NT2/D1 (cell line): ENCODE data around the gene NEU4.
"Not testable (repeated sequence)": the region's sequence is repeated elsewhere in the genome, so short reads cannot be mapped to it uniquely, and the experiment has no call there.

Experiments
- DNase-seq: peaks from one replicate; pipeline ENCODE4 v3.0.0-alpha.2; 2011; ENCODE audit warnings: low read depth, low spot score
- H3K27me3 ChIP-seq: 2 replicates; pipeline ENCODE4 v1.6.0; 2011; ENCODE audit warnings: mild to moderate bottlenecking; ENCODE audit not compliant: insufficient read length, insufficient read depth
- H3K36me3 ChIP-seq: 2 replicates; pipeline ENCODE4 v1.6.1; 2011; ENCODE audit warnings: mild to moderate bottlenecking, low read length, mixed read lengths; ENCODE audit not compliant: insufficient read depth, insufficient read length
- H3K4me1 ChIP-seq: 2 replicates; pipeline ENCODE4 v1.5.1; 2011; ENCODE audit not compliant: insufficient read depth, insufficient read length
- H3K4me3 ChIP-seq: 2 replicates; pipeline ENCODE4 v1.5.1; 2011; ENCODE audit warnings: low read depth; ENCODE audit not compliant: insufficient read length
- H3K9ac ChIP-seq: 2 replicates; pipeline ENCODE4 v1.6.0; 2011; ENCODE audit warnings: low read depth; ENCODE audit not compliant: insufficient read length
- H3K9me3 ChIP-seq: 2 replicates; pipeline ENCODE4 v1.5.1; 2011; ENCODE audit warnings: mild to moderate bottlenecking, low read length; ENCODE audit not compliant: insufficient read depth
- SUZ12 ChIP-seq: IDR thresholded peaks from 2 replicates; pipeline ENCODE4 v1.6.1; 2011; ENCODE audit not compliant: insufficient read length, insufficient read depth; ENCODE audit errors: extremely low read depth
- YY1 ChIP-seq: IDR thresholded peaks from 2 replicates; pipeline ENCODE4 v1.6.1; 2011; ENCODE audit not compliant: insufficient read length, insufficient read depth
- ZNF274 ChIP-seq: IDR thresholded peaks from 2 replicates; pipeline ENCODE4 v1.6.1; 2011; ENCODE audit warnings: mild to moderate bottlenecking, low read depth, low read length

Gene NEU4

DNA sequence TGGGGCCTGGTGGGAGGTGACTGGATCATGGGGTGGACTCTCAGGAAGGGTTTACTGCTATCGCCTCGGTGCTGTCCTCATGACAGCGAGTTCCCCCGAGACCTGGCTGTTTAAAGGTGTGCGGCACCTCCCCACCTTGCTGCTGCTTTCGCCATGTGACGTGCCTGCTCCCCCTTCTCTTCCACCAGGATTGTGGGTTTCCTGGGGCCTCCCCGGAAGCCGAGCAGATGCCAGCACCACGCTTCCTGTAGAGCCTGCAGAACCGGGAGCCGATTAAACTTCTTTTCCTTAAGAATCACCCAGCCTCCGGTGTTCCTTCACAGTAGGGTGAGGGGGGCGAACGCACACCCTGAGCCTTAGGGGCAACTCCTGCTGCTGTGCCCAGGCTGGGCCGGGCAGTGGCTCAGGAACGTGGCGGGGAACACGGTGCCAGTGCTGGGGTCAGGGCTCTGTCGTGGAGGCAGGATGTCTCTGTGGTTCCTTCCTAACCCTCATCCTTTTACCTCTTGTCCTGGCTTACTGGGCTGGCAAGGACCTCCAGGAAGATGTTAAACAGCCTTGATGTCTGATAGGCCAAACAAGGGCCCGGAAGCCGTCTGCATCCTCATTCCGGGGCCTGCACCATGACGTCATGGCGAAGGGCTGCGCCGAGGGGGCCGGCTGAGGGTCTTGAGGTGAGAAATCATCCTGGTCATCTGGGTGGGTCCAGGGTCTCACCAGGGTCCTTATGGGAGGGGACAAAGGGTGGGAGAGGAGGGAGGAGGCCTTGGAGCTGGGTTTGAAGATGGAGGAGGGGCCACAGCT lies 12.7 kb downstream of the NEU4 start:
- H3K9ac ChIP-seq = peak overlapping the region; percentile 8
- TF ChIP-seq SUZ12 (no peak), ZNF274 (no peak), YY1 (no peak)
- H3K4me1 ChIP-seq = peaks cover 34% of the 10 kb centered on the region
- H3K36me3 ChIP-seq = no peaks in the 10 kb centered on the region
- peaks cover 2% of the 10 kb centered on the region; the same call in 1 of the 2 replicates for H3K9me3 ChIP-seq
- DNase-seq = no peak
- H3K4me3 ChIP-seq = no peak overlapping the region
- no peaks in the 10 kb centered on the region for H3K27me3 ChIP-seq

DNA sequence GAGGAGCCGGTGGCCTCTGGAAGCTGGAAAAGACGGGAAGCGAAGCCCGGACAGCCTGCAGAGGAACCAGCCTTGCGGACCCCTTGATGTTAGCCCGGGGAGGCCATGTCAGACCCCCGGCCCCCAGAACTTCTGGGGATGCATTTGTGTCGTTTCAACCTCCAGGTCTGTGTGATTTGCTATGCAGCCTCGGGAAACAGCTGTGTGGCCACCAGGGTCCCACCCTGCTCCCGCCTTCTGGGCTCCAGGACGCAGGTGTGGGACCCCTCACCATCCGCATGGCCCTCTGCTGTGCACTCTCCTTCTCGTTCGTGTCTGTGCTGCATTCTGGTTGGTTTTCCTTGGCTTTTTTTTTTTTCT lies 13.3 kb downstream of the NEU4 start:
- Histone ChIP-seq H3K36me3 (no peaks in the 10 kb centered on the region), H3K9ac (peak overlapping the region; percentile 6), H3K4me3 (no peak overlapping the region), H3K9me3 (peaks cover 7% of the 10 kb centered on the region), H3K4me1 (peaks cover 29% of the 10 kb centered on the region), H3K27me3 (no peaks in the 10 kb centered on the region)
- TF ChIP-seq SUZ12 = no peak
- no peak for TF ChIP-seq YY1
- no peak for TF ChIP-seq ZNF274
- DNase-seq = no peak

DNA sequence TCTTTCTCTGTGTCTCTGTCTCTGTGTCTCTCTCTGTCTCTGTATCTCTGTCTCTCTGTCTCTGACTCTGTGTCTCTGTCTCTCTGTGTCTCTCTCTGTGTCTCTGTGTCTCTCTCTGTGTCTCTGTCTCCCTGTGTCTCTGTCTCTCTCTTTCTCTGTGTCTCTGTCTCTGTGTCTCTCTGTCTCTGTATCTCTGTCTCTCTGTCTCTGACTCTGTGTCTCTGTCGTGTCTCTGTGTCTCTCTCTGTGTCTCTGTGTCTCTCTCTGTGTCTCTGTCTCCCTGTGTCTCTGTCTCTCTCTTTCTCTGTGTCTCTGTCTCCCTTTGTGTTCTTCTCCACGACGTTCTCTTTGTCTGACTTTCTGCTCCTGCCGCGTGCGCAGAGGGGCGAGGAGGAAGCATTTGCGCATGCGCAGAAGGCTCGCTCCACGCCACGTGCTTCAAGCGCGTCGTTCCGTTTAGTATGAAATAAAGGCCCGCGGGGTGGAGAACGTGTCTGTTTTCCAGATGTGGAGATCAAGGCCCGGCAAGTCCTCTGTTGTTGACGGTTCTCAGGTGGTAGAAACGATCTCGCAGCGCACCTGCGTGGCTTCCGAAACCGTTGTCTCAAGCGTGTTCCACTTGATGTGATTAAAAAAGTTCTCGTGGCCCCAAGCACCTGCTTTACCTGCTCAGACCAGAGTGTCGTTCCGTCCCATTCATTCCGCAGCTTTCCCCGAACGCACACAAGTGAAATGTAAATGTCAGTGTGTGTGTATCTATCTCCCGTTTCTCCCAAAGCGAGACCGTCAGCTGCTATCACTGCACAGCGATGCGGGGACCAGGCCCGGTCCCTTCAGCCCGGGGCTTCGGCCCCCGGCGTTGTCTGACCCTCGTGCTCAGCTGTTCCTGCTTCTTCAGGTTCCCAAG lies 14.8 kb downstream of the NEU4 start:
- DNase-seq, H3K4me3 ChIP-seq, H3K27me3 ChIP-seq, H3K9ac ChIP-seq, H3K36me3 ChIP-seq: not testable (repeated sequence)
- H3K9me3 ChIP-seq = peaks cover 16% of the 10 kb centered on the region
- H3K4me1 ChIP-seq = peaks cover 25% of the 10 kb centered on the region

DNA sequence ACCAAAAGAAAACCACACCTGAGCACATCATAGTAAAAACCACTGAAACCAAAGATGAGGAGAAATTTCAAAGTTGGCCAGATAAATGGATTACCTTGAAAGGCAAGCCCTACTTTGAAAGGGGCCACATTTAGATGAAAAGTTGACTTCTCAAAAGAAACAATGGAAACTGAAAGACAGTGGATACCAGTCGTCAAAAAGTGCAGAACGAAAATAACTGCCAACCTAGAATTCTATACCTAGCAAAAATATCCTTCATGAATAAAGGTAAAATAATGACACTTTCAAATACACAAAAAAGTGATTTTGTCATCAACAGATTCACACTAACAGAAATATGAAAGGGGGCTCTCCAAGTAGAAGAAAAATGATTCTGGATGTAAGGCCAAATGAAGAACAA lies 18.4 kb downstream of the NEU4 start:
- TF ChIP-seq YY1 = no peak
- TF ChIP-seq SUZ12 = no peak
- no peak for TF ChIP-seq ZNF274
- H3K27me3 ChIP-seq = no peaks in the 10 kb centered on the region
- no peak overlapping the region for H3K4me3 ChIP-seq
- no peak for DNase-seq
- no peak overlapping the region for H3K9ac ChIP-seq
- peaks cover 3% of the 10 kb centered on the region for H3K4me1 ChIP-seq
- no peaks in the 10 kb centered on the region for H3K36me3 ChIP-seq
- peaks cover 16% of the 10 kb centered on the region for H3K9me3 ChIP-seq

DNA sequence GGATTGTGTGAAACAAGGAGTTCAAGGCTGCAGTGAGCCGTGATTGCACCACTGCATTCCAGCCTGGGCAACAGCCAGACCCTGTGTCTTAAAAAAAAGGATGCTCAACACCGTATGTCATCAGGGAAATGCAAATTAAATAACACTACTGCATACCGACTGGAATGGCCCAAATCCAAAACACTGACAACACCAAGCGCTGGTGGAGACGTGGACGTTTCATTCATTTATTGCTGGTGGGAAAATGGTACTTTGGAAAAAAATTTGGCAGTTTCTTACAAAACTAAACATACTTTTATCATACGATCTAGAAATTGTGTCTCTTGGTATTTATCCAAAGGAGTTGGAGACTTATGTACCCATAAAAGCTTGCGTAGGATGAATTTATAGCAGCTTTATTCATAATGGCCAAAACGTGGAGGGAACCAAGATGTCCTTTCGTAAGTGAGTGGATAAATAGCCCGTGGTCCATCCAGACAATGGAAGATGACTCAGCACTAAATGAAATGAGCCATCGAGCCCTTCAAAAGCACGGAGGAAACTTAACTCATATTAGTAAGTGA lies 24.2 kb downstream of the NEU4 start:
- no peaks in the 10 kb centered on the region for H3K27me3 ChIP-seq
- TF ChIP-seq ZNF274 (no peak), YY1 (no peak)
- no peak for DNase-seq
- H3K9me3 ChIP-seq = peaks cover 10% of the 10 kb centered on the region; the same call in 1 of the 2 replicates
- H3K4me1 ChIP-seq = no peaks in the 10 kb centered on the region
- no peaks in the 10 kb centered on the region for H3K36me3 ChIP-seq
- no peak overlapping the region for H3K4me3 ChIP-seq
- H3K9ac ChIP-seq = no peak overlapping the region

DNA sequence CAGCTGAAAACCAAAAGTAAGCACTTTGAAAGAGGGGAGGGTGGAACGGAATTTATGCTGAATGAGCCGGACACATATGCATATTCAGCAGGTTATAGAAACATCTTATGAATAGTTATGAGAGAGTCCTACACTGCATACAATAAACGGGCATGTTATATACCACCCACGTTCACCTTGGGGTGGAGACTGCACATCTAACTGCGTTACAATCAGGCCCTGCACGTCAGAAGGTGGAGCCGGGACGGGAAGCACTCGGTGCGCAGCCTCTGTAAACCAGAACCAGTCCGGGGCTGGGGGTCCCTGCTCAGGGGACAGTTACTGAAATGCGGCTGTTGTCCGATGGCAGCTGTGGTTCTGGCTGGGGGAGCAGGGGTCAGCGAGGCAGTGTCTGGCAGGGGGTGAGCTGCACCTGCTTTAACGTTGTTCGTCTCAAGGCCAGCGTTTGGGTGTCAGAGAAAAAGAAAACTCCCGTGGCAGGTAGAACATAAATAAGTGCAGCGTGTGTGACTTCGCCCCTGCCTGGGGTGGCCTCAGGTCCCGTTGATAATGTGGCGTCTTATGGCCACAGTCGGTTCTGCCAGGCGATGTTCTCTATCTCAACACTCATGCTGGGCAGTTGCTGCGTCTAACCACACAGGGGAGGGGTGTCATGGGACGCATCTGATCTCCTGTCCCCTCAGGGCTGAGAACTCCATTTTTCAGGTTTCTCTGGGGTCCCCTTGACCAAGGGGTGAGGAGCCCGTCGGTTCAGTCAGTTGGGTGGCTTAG lies 24.9 kb downstream of the NEU4 start:
- H3K27me3 ChIP-seq, DNase-seq, H3K9ac ChIP-seq: not testable (repeated sequence)

More for the DNA sequence above, 24.9 kb downstream of the NEU4 start:
- not testable (repeated sequence) for H3K4me1 ChIP-seq, H3K9me3 ChIP-seq, H3K36me3 ChIP-seq, H3K4me3 ChIP-seq
